ENCODE data around the gene LRMDA. TPM values are rescaled to one million over a fixed set of nuclear protein-coding genes. Genes with fewer than 3 reads are reported as not detected.

Gene LRMDA
- total RNA-seq, 2 donors from 2014 or later = 9.6 to 12.6 TPM

- 60% methylated on average over 1 of the region's 1 CpG for WGBS
- Histone ChIP-seq H3K36me3 (no peaks in the 10 kb centered on the region), H3K4me3 (no peak overlapping the region), H3K27ac (no peak overlapping the region), H3K9me3 (no peaks in the 10 kb centered on the region), H3K27me3 (replicated peaks; ENCODE audit: insufficient read depth) (no peaks in the 10 kb centered on the region), H3K4me1 (replicated peaks) (no peaks in the 10 kb centered on the region)
- TF ChIP-seq, protein P1, sequence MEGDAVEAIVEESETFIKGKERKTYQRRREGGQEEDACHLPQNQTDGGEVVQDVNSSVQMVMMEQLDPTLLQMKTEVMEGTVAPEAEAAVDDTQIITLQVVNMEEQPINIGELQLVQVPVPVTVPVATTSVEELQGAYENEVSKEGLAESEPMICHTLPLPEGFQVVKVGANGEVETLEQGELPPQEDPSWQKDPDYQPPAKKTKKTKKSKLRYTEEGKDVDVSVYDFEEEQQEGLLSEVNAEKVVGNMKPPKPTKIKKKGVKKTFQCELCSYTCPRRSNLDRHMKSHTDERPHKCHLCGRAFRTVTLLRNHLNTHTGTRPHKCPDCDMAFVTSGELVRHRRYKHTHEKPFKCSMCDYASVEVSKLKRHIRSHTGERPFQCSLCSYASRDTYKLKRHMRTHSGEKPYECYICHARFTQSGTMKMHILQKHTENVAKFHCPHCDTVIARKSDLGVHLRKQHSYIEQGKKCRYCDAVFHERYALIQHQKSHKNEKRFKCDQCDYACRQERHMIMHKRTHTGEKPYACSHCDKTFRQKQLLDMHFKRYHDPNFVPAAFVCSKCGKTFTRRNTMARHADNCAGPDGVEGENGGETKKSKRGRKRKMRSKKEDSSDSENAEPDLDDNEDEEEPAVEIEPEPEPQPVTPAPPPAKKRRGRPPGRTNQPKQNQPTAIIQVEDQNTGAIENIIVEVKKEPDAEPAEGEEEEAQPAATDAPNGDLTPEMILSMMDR (IDR thresholded peaks at IDR 0.05) = no peak
- TF ChIP-seq POLR2AphosphoS5 (IDR thresholded peaks at IDR 0.05) = no peak
- no peak for TF ChIP-seq POLR2A (IDR thresholded peaks at IDR 0.05)
- DNase-seq (ENCODE audit: low spot score) = no peak
- intact Hi-C loops (cut with DNase I) = no loop called here
Measured at GRCh38 chr10:75793848-75794247, 362.4 kb downstream of the LRMDA start.

GRCh38 chr10:75801121-75801520 is 369.7 kb downstream of the LRMDA start:
- no peak for DNase-seq (ENCODE audit: low spot score)
- no peaks in the 10 kb centered on the region for H3K9me3 ChIP-seq
- no peaks in the 10 kb centered on the region for H3K36me3 ChIP-seq
- no peak overlapping the region for H3K27ac ChIP-seq
- no peaks in the 10 kb centered on the region for H3K4me1 ChIP-seq (replicated peaks)
- no peaks in the 10 kb centered on the region for H3K27me3 ChIP-seq (replicated peaks; ENCODE audit: insufficient read depth)
- no peak for TF ChIP-seq POLR2A (IDR thresholded peaks at IDR 0.05)
- TF ChIP-seq POLR2AphosphoS5 (IDR thresholded peaks at IDR 0.05) = no peak
- TF ChIP-seq, protein P1 (IDR thresholded peaks at IDR 0.05) = no peak
- intact Hi-C loops (cut with DNase I) = no loop called here
- no peak overlapping the region for H3K4me3 ChIP-seq
- WGBS = 100% methylated on average over 1 of the region's 1 CpG

DNA sequence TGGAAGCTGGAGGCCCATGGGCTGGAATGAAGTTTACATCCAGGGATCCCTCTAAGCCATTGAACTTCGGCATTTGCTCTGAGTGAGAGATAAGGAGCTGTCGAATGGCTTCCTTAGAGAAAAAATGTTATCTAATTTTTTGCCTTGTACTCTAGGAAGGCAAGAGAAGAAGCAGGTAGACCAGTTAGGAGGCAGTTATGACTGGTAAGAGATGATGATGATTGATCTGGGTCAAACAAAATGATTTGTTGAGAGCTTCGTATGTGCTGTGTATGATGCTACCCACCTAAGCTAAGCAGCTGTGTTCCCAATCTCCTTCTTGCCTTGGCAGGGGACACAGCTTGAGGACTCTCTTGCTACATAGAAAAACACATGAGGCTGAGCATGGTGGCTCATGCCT is 370.2 kb downstream of the LRMDA start:
- TF ChIP-seq POLR2AphosphoS5 (IDR thresholded peaks at IDR 0.05) = no peak
- TF ChIP-seq, protein P1 (IDR thresholded peaks at IDR 0.05) = no peak
- no peak for TF ChIP-seq POLR2A (IDR thresholded peaks at IDR 0.05)
- H3K4me1 ChIP-seq (replicated peaks) = no peaks in the 10 kb centered on the region
- no peaks in the 10 kb centered on the region for H3K36me3 ChIP-seq
- no peak overlapping the region for H3K27ac ChIP-seq
- no peak overlapping the region for H3K4me3 ChIP-seq
- intact Hi-C loops (cut with DNase I) = no loop called here
- 96% methylated on average over 3 of the region's 3 CpGs for WGBS
- H3K27me3 ChIP-seq (replicated peaks; ENCODE audit: insufficient read depth) = no peaks in the 10 kb centered on the region
- no peaks in the 10 kb centered on the region for H3K9me3 ChIP-seq
- no peak for DNase-seq (ENCODE audit: low spot score)

DNA sequence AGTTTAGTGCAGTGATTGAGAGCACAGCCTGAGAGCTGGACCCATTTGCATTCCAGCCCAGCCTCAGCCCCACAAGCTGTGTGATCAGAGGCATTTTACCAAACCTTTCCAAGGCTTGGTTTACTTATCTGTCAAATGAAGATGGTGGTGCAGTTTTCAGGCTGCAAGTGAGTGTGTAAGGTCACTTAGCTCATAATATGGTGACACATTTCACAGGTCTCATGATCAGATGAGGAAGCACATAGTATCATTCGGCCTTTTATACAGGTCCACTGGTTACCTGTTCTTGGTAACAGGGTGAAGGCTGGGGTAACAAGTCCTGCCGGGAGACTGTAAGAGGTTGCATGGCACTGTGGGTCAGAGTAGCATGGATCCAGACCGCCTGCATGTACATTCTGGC is 371.7 kb downstream of the LRMDA start:
- H3K9me3 ChIP-seq = no peaks in the 10 kb centered on the region
- WGBS = 95% methylated on average over 3 of the region's 3 CpGs
- no peaks in the 10 kb centered on the region for H3K4me1 ChIP-seq (replicated peaks)
- no peaks in the 10 kb centered on the region for H3K36me3 ChIP-seq
- no peak overlapping the region for H3K27ac ChIP-seq
- DNase-seq (ENCODE audit: low spot score) = no peak
- intact Hi-C loops (cut with DNase I) = no loop called here
- H3K4me3 ChIP-seq = no peak overlapping the region
- H3K27me3 ChIP-seq (replicated peaks; ENCODE audit: insufficient read depth) = no peaks in the 10 kb centered on the region
- TF ChIP-seq, protein P1 (IDR thresholded peaks at IDR 0.05) = no peak
- TF ChIP-seq POLR2AphosphoS5 (IDR thresholded peaks at IDR 0.05) (no peak), POLR2A (IDR thresholded peaks at IDR 0.05) (no peak)

DNA sequence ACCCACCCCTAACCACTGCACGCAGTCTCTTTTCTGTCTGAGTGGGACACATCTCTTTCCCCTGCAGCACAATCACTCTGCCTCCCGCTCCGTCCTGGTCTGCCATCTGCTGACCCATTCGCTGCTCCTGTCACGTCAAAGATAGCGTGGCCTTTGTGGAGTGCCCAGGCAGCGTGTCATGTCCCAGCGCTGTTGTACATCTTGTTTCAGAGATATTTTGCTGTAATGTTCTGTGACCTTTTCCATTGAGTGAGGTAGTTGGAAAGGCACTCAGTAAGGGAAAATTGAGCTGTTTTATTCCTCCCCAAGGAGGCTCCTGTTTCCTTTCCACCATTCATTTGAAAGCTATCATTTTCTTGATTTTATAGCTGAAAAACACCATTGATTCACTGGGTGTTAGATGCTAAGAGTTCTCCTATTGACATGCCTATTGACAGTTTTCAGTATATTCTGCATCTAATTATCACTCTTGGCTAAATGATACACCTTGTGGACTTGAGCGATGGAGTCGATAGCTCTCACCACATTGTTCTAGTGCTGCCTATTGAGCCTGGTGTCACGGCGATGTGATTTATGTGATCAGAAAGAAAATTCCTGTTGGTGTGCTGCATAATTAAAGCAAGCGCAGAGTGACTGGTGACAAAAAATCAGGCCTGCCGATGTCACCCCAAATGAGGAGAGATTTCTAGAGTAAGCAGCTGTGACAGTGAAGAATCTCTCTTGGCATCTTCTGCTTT is 372.6 kb downstream of the LRMDA start:
- no peaks in the 10 kb centered on the region for H3K4me1 ChIP-seq (replicated peaks)
- no peak overlapping the region for H3K4me3 ChIP-seq
- no peaks in the 10 kb centered on the region for H3K9me3 ChIP-seq
- no peaks in the 10 kb centered on the region for H3K27me3 ChIP-seq (replicated peaks; ENCODE audit: insufficient read depth)
- H3K27ac ChIP-seq = no peak overlapping the region
- TF ChIP-seq, protein P1 (IDR thresholded peaks at IDR 0.05) = no peak
- TF ChIP-seq POLR2A (IDR thresholded peaks at IDR 0.05) = no peak
- intact Hi-C loops (cut with DNase I) = no loop called here
- 90% methylated on average over 14 of the region's 14 CpGs for WGBS
- no peaks in the 10 kb centered on the region for H3K36me3 ChIP-seq
- no peak for DNase-seq (ENCODE audit: low spot score)
